Measurements from ENCODE around the gene PBLD. TPM values are rescaled to one million over a fixed set of nuclear protein-coding genes. Genes with fewer than 3 reads are reported as not detected.
"Not testable (repeated sequence)": the region's sequence is repeated elsewhere in the genome, so short reads cannot be mapped to it uniquely, and the experiment has no call there.

PBLD gene
- total RNA-seq, 1 experiment from 2014 or later, result 2.4 TPM

DNA sequence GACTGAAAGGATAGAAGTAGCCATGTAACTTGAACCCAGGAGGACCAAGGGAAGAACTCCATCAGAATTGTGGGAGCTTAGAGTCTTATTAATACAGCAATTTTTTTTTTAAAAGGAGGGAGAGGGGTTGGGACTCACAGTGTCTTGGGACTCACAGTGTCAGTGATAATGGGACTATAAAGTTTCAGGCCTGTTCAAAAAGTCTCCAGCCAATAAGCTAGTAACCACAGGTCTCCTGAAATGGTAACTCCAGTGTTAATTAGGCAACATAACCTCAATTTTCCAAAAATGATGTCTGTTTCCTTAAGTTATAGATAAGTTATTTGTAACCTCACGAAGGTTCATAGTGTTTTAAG, 3.2 kb downstream of the PBLD start:
- TF ChIP-seq ZNF263 (CRISPR knock-in tag; IDR thresholded peaks at IDR 0.05; ENCODE audit: low read depth), result no peak
- no peak overlapping the region for H3K4me3 Mint-ChIP-seq
- no peaks in the 10 kb centered on the region; the same call in 1 of the 2 replicates for H3K27me3 Mint-ChIP-seq (ENCODE audit: low read depth)
- no peak for ATAC-seq
- POLR2A ChIA-PET, result interaction anchor here (1.1 to 4.6 kb wide), 2 partner anchors 15 to 98 kb away, joined by 4 to 42 read pairs; partner anchors contain the start of gene ATOH7
- peaks cover 19% of the 10 kb centered on the region for H3K36me3 Mint-ChIP-seq
- H3K4me1 Mint-ChIP-seq, result peaks cover 23% of the 10 kb centered on the region
- no peaks in the 10 kb centered on the region for H3K9me3 Mint-ChIP-seq
- 0 out of 2 replicates have a peak overlapping the region, but pooled peaks have one; percentile 13 for H3K27ac Mint-ChIP-seq
- no peak for DNase-seq (ENCODE audit: low spot score)
- CTCF ChIA-PET, result no interaction called here

DNA sequence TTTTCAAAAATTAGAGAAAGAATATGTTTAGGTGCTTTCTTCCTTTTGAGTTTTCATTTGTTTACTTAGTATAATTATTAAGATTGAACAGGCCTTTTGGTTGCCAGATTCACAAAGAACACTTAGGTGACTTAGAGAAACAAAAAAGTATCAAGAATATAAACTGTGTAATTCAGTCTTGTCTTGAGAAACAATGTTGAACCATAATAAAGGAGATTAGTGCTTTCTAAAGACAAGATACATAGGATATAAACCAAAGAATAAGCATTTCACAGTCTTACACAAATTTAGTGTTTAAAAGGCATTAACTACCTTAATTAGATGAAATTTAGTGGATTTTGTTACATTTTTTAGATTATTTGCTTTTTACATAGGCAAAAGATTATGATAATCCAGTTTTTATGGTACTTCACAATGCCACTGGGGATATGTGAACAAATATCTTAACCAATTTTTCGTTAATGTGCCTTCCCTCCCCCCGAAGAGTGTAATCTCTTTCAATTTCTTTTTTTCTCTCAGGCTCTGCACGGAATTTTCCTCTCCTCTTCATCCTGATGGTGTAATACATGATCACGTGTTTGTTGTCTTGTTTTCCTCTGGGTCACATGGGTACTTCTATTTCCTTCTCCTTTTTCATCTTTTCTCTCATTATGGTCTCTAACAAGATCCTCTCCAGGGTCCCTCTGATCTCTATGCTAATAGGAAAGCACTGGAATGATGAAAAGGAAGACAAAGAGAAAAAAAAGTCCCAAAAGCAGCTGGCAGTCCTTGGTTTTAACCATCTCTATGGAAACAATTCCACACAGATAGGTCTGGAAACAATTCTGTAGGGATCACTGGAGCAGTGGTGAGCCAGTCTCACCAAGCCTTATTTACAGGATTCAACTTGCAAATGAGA, 4.6 kb downstream of the PBLD start:
- TF ChIP-seq FOXP1 (CRISPR knock-in tag; IDR thresholded peaks at IDR 0.05; ENCODE audit: borderline replicate concordance), result no peak
- TF ChIP-seq, protein P1, sequence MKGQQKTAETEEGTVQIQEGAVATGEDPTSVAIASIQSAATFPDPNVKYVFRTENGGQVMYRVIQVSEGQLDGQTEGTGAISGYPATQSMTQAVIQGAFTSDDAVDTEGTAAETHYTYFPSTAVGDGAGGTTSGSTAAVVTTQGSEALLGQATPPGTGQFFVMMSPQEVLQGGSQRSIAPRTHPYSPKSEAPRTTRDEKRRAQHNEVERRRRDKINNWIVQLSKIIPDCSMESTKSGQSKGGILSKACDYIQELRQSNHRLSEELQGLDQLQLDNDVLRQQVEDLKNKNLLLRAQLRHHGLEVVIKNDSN (CRISPR knock-in tag; IDR thresholded peaks at IDR 0.05), result peak; percentile 73
- TF ChIP-seq, protein P2, sequence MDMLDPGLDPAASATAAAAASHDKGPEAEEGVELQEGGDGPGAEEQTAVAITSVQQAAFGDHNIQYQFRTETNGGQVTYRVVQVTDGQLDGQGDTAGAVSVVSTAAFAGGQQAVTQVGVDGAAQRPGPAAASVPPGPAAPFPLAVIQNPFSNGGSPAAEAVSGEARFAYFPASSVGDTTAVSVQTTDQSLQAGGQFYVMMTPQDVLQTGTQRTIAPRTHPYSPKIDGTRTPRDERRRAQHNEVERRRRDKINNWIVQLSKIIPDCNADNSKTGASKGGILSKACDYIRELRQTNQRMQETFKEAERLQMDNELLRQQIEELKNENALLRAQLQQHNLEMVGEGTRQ (CRISPR knock-in tag; IDR thresholded peaks at IDR 0.05), result peak; percentile 79
- Mint-ChIP-seq H3K36me3 (peaks cover 8% of the 10 kb centered on the region), H3K4me3 (peak overlapping the region; percentile 3; the same call in 1 of the 2 replicates), H3K27ac (peak overlapping the region; percentile 80), H3K27me3 (ENCODE audit: low read depth) (no peaks in the 10 kb centered on the region; the same call in 1 of the 2 replicates), H3K4me1 (peaks cover 17% of the 10 kb centered on the region), H3K9me3 (no peaks in the 10 kb centered on the region)
- no peak for DNase-seq (ENCODE audit: low spot score)
- CTCF ChIA-PET, result no interaction called here
- POLR2A ChIA-PET, result no interaction called here
- no peak for ATAC-seq

DNA sequence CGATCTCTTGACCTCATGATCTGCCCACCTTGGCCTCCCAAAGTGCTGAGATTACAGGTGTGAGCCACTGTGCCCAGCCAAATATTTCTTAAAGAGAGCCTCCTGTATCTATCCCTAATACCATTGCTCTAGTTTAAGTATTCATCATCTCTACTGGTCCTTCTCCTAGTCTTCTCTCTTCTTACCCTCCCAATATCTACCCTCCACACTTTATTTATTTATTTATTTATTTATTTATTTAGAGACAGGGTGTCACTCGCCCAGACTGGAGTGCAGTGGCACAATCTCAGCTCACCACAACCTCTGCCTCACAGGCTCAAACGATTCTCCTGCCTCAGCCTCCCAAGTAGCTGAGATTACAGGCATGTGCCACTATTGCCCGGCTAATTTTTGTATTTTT, 8.3 kb downstream of the PBLD start:
- ATAC-seq; H3K36me3 Mint-ChIP-seq; H3K9me3 Mint-ChIP-seq; H3K27ac Mint-ChIP-seq; H3K4me3 Mint-ChIP-seq; POLR2A ChIA-PET; H3K27me3 Mint-ChIP-seq (ENCODE audit: low read depth); DNase-seq (ENCODE audit: low spot score): not testable (repeated sequence)
- CTCF ChIA-PET, result interaction anchor here (0.8 kb wide), 1 partner anchor 24 kb away, joined by 3 read pairs; no protein-coding TSS in a partner anchor
- H3K4me1 Mint-ChIP-seq, result peaks cover 11% of the 10 kb centered on the region

DNA sequence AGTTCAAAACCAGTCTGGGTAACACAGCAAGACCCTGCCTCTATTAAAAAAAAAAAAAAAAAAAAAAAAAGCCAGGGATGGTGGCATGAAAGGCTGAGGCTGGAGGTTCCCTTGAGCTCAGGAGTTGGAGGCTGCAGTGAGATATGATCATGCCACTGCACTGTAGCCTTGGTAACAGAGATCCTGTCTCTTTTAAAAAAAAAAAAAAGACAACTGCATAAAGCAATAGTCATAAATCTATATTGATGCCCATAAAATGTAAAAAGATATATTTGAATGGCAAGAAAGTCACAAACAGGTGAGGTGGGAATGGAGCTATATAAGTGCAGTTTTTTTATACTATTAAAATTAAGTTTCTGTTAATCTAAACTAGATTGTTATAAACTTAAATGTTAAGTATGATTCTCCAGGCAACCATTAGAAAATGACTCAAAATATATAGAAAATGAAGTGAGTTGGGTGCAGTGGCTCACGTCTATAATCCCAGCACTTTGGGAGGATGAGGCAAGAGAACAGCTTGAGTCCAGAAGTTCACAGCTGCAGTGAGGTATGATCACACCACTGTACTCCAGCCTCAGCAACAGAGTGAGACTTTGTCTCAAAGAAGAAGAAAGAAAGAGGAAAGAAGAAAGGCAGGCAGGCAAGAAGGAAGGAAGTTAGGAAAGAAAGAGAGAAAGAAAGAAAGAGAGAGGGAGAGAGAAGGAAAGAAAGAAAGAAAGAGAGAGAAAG, 14.2 kb downstream of the PBLD start:
- TF ChIP-seq CBFB (CRISPR knock-in tag; IDR thresholded peaks at IDR 0.05; ENCODE audit: low read depth), result no peak
- TF ChIP-seq ZNF263 (CRISPR knock-in tag; IDR thresholded peaks at IDR 0.05; ENCODE audit: low read depth), result no peak
- no peak for TF ChIP-seq NR2C2 (CRISPR knock-in tag; IDR thresholded peaks at IDR 0.05)
- no peak for TF ChIP-seq ZNF423 (CRISPR knock-in tag; IDR thresholded peaks at IDR 0.05)
- TF ChIP-seq HMGA2 (CRISPR knock-in tag; IDR thresholded peaks at IDR 0.05), result no peak
- TF ChIP-seq JUN (CRISPR knock-in tag; IDR thresholded peaks at IDR 0.05), result no peak
- TF ChIP-seq, protein P3, sequence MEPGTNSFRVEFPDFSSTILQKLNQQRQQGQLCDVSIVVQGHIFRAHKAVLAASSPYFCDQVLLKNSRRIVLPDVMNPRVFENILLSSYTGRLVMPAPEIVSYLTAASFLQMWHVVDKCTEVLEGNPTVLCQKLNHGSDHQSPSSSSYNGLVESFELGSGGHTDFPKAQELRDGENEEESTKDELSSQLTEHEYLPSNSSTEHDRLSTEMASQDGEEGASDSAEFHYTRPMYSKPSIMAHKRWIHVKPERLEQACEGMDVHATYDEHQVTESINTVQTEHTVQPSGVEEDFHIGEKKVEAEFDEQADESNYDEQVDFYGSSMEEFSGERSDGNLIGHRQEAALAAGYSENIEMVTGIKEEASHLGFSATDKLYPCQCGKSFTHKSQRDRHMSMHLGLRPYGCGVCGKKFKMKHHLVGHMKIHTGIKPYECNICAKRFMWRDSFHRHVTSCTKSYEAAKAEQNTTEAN (CRISPR knock-in tag; IDR thresholded peaks at IDR 0.05), result no peak
- TF ChIP-seq GRHL2 (CRISPR knock-in tag; IDR thresholded peaks at IDR 0.05; ENCODE audit: insufficient replicate concordance, severe bottlenecking), result no peak
- no peak for TF ChIP-seq SMAD3 (CRISPR knock-in tag; IDR thresholded peaks at IDR 0.05; ENCODE audit: borderline replicate concordance)
- TF ChIP-seq, protein P4, sequence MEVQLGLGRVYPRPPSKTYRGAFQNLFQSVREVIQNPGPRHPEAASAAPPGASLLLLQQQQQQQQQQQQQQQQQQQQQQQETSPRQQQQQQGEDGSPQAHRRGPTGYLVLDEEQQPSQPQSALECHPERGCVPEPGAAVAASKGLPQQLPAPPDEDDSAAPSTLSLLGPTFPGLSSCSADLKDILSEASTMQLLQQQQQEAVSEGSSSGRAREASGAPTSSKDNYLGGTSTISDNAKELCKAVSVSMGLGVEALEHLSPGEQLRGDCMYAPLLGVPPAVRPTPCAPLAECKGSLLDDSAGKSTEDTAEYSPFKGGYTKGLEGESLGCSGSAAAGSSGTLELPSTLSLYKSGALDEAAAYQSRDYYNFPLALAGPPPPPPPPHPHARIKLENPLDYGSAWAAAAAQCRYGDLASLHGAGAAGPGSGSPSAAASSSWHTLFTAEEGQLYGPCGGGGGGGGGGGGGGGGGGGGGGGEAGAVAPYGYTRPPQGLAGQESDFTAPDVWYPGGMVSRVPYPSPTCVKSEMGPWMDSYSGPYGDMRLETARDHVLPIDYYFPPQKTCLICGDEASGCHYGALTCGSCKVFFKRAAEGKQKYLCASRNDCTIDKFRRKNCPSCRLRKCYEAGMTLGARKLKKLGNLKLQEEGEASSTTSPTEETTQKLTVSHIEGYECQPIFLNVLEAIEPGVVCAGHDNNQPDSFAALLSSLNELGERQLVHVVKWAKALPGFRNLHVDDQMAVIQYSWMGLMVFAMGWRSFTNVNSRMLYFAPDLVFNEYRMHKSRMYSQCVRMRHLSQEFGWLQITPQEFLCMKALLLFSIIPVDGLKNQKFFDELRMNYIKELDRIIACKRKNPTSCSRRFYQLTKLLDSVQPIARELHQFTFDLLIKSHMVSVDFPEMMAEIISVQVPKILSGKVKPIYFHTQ (CRISPR knock-in tag; IDR thresholded peaks at IDR 0.05), result no peak
- TF ChIP-seq ZNF219 (CRISPR knock-in tag; IDR thresholded peaks at IDR 0.05; ENCODE audit: borderline replicate concordance), result no peak
- no peak for TF ChIP-seq ZNF416 (CRISPR knock-in tag; IDR thresholded peaks at IDR 0.05)
- TF ChIP-seq ETV6 (CRISPR knock-in tag; IDR thresholded peaks at IDR 0.05), result no peak
- no peak for TF ChIP-seq TP53 (CRISPR knock-in tag; IDR thresholded peaks at IDR 0.05)
- no peak for TF ChIP-seq KAT7 (CRISPR knock-in tag; IDR thresholded peaks at IDR 0.05; ENCODE audit: borderline replicate concordance)
- TF ChIP-seq ZNF317 (CRISPR knock-in tag; IDR thresholded peaks at IDR 0.05; ENCODE audit: borderline replicate concordance, low read depth), result no peak
- TF ChIP-seq ATF1 (CRISPR knock-in tag; IDR thresholded peaks at IDR 0.05), result no peak
- H3K27ac Mint-ChIP-seq, result no peak overlapping the region
- ChIA-PET CTCF (interaction anchor here (1.3 kb wide), 1 partner anchor 106 kb away, joined by 4 read pairs; no protein-coding TSS in a partner anchor), POLR2A (no interaction called here)
- no peaks in the 10 kb centered on the region for H3K4me1 Mint-ChIP-seq
- no peak for ATAC-seq
- no peak overlapping the region for H3K4me3 Mint-ChIP-seq
- H3K27me3 Mint-ChIP-seq (ENCODE audit: low read depth), result peaks cover 10% of the 10 kb centered on the region
- peaks cover 14% of the 10 kb centered on the region for H3K36me3 Mint-ChIP-seq
- DNase-seq (ENCODE audit: low spot score), result no peak
- H3K9me3 Mint-ChIP-seq, result peaks cover 22% of the 10 kb centered on the region

All from WTC11 (cell line).